ENCODE data around the gene SOX30.

DNA sequence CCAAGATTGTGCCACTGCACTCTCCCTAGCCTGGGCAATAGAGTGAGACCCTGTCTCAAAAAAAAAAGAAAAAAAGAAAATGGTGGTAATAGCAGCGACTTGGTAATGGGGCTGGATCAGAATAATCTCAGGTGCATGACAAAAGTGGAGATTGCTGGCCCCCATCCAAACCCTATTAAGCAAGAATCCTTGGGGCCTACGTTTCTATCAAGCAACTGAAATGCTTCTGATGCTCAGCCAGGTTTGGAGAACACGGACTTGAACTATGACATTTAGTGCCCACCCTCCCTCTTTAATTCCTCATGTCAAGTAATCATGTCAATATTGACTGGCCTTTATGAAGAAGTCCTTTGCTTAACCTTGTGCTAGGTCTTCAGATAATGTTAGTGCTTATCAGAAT is 25.7 kb upstream of the SOX30 start:
- no peak for TF ChIP-seq CTCF (IDR thresholded peaks at IDR 0.05; ENCODE audit: poor library complexity)
- TF ChIP-seq EZH2 (IDR thresholded peaks at IDR 0.05; ENCODE audit: borderline replicate concordance): no peak
- no peak for TF ChIP-seq EZH2phosphoT487 (IDR thresholded peaks at IDR 0.05; ENCODE audit: low read depth, severe bottlenecking, unreplicated experiment)

All from hepatocyte (in vitro differentiated cells).